Medulla oblongata (tissue), 1 donor: ENCODE measurements around the gene PAM.

ENCODE experiments used
- DNase-seq: peaks from one replicate; pipeline ENCODE4 v3.0.0-alpha.2; 2015; ENCODE audit errors: extremely low spot score

PAM gene

GRCh38 chr5:102813740-102814139 lies 58.6 kb downstream of the PAM start:
- no peak for DNase-seq

DNA sequence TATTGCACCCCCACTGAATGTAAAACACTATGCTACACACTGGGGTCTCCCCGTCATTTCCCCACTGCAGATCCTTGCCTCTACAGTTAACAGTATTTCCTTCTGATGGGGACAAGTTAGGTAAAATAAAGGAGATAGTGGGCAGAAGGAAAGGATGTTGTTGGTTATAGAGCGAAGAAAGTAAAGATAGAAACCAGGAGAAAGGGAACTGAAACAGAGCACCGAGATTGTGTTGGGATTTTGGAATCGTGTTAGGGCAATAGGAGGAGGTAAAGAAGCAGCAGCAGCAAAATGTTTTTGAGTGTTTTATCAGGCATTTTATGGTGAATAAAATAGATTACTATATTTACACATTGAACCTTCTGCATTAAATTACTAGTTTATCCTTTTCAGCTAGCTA lies 60.0 kb downstream of the PAM start:
- DNase-seq = no peak

GRCh38 chr5:102815540-102816332 lies 60.6 kb downstream of the PAM start:
- DNase-seq = peak; percentile 13

GRCh38 chr5:102818345-102818744 lies 63.2 kb downstream of the PAM start:
- DNase-seq = no peak

- DNase-seq = no peak
These were observed 63.8 kb downstream of the PAM start for GRCh38 chr5:102818934-102819333.

- DNase-seq = no peak
These were observed 64.5 kb downstream of the PAM start for GRCh38 chr5:102819634-102820033.

DNA sequence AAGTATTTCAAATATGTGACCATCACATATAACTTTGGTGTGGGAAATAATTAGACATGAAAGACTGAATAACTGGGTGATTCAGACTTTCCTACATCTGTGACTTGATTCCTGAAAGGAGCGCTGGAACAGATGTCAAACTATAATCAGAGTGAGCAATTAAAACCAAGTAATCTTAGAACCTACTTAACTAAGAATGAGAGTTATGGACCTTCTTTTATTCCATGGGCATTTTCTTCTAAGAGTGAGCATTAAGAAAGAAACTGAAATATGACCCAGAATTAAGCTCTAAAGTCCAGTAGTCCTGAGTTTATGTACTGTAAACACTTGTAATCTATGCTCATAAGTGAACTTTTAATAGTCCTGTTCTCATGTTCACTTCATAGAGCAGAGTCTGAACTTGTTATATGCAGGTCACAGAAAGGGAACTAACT lies 68.4 kb downstream of the PAM start:
- DNase-seq = no peak

GRCh38 chr5:102826629-102827028 lies 71.5 kb downstream of the PAM start:
- DNase-seq = no peak

GRCh38 chr5:102830241-102830640 lies 75.1 kb downstream of the PAM start:
- no peak for DNase-seq

- DNase-seq = no peak
These were observed 77.3 kb downstream of the PAM start for GRCh38 chr5:102832445-102832844.

DNA sequence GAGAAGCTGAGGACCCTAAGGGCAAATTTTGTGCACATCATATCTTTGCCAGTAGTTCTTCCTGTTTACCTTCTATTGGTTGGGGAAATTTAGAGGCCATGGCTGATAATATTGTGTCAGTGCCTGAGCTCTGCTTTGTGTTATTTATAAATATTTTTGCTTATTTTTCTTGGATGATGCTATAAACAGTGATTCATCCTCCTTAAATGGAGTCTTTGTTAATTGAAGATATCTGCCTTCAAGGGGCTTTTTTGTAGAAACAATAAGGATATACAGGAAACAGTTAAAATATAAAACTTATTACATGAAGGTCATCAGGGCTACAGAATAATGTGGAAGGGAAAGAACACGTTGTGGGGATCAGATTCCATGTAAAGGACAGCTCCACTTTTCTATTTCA lies 78.0 kb downstream of the PAM start:
- DNase-seq = no peak

GRCh38 chr5:102834438-102834964 lies 79.4 kb downstream of the PAM start:
- DNase-seq = no peak

DNA sequence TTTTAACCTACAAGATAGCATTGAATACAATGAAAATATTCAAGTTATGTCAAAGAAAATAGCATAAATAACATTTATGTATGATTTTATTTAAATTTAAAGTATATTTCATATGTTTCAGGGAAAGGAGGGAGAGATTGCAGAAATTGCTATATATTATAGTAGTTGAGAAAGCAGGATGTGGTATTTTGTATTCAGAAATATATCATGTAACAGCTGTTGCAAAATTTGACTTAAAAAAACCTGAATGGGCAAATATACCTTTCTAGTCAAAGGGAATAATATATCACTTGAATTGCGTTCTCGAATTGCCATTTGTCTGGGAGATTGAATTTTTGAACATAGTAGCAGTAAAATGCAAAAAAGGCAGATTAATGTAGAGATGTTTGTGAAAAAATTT lies 80.6 kb downstream of the PAM start:
- DNase-seq = no peak

DNA sequence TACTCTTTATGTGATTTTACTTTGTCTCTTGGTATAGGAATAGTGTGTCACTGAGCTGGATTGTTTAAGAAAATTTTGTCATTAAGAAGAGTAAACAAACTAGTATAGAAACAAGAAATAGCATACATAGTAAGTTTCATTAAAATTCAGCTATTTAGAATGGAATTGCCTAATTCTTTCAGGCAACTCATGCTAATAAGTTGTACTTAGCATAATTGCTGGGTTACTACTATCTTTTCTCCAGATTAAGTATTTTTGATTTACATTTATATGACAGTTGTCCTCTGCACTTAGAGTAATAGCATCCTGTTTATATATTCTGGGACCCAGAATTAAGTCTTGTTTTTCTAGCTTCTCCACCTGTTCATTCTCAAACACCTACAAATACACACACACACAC lies 85.9 kb downstream of the PAM start:
- no peak for DNase-seq

DNA sequence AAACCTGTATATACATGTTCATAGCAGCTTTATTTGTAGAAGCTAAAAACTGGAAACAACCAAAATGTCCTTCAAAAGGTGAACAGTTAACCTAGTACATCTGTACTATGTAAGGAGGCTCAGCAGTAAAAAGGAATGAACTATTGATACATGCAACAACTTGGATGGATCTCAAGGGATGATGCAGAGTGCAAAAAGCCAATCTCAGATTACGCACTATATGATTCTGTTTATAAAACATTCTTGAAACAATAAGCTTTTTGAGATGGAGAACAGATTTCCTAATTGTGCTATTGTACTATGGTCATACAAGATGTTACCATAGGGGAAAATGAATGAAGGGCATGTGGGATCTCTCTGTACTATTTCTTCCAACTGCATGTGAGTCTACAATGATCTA lies 88.9 kb downstream of the PAM start:
- no peak for DNase-seq

- DNase-seq = no peak
These were observed 89.9 kb downstream of the PAM start for GRCh38 chr5:102845041-102845440.

GRCh38 chr5:102850503-102850902 lies 95.4 kb downstream of the PAM start:
- DNase-seq = no peak

- DNase-seq = no peak
These were observed 98.6 kb downstream of the PAM start for GRCh38 chr5:102853680-102854079.

- DNase-seq = no peak
These were observed 100.7 kb downstream of the PAM start for GRCh38 chr5:102855681-102856388.

DNA sequence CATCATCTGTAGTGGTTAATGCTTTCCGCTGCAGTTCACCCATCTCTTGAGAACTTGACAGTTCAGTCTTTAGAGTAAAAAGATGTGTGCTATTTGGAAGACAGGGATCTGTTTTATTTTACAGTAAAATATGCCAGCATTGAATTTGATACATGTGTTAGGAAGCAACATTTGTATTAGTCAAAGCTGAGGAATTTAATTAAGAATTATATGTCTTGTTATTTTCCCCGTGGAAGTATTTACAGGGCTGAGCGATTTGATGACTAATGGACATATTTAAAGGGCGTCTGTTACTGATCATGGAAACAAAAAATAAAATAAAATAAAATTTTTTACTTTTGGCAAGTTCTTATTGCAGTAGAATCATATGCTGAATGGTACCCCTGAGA lies 101.3 kb downstream of the PAM start:
- no peak for DNase-seq

GRCh38 chr5:102857076-102857818 lies 102.1 kb downstream of the PAM start:
- DNase-seq = no peak

- no peak for DNase-seq
These were observed 103.1 kb downstream of the PAM start for GRCh38 chr5:102858221-102858620.
